Vagina (tissue), 2 donors: ENCODE results near the gene PROZ.

Experiments used
- CTCF ChIP-seq, 3 experiments: fragments of 450-650 bp in 2 of 3; fragments of 200-600 bp in 1 of 3; sonication (generic) in 1 of 3; IDR thresholded peaks; one replicate each; pipeline ENCODE4 v1.5.1; 2017 to 2019; ENCODE audit warnings: antibody characterized with exemption in 3 of 3, mild to moderate bottlenecking in 2 of 3, moderate library complexity in 2 of 3
- POLR2A ChIP-seq, 2 donors: fragments of 450-650 bp; IDR thresholded peaks; one replicate each; pipeline ENCODE4 v1.6.1; 2017; ENCODE audit warnings: antibody characterized with exemption in 2 of 2, mild to moderate bottlenecking in 2 of 2, moderate library complexity in 2 of 2
- POLR2AphosphoS5 ChIP-seq, 2 donors: sonication (generic); formaldehyde crosslinking; IDR thresholded peaks; one replicate each; pipeline ENCODE4 v1.9.0; 2017; ENCODE audit warnings: antibody characterized with exemption in 2 of 2, mild to moderate bottlenecking in 2 of 2, low read depth in 1 of 2; ENCODE audit not compliant: insufficient read depth in 1 of 2

- no peak for TF ChIP-seq POLR2A (IDR thresholded peaks at IDR 0.05)
- no peak for TF ChIP-seq CTCF (IDR thresholded peaks at IDR 0.05)
- TF ChIP-seq POLR2AphosphoS5 (IDR thresholded peaks at IDR 0.05; ENCODE audit: insufficient read depth in 1 of 2, low read depth in 1 of 2) = no peak
These were observed 5.8 kb upstream of the PROZ start for GRCh38 chr13:113152691-113152983.
